SK-N-SH (cell line): ENCODE measurements around the gene BTNL8. TPM values are rescaled to one million over a fixed set of nuclear protein-coding genes. Genes with fewer than 3 reads are reported as not detected.

ENCODE experiments used
- CTCF ChIA-PET: fragments of 300-600, 350-600 bp; formaldehyde crosslinking; extraction: SDS; loops from one replicate; lab custom pipeline; 2021; lab: Yijun Ruan, JAX
- POLR2A ChIA-PET: fragments of 350-600 bp; sonication (Branson Sonifier 250); formaldehyde crosslinking; extraction: SDS; loops from one replicate; lab custom pipeline; 2020; ENCODE audit warnings: antibody characterized with exemption, inconsistent platforms; lab: Yijun Ruan, JAX
- DNase-seq: peaks from one replicate; pipeline ENCODE4 v3.0.0; 2012
- H2AFZ ChIP-seq: fragments of 200-600 bp; sonication (generic); 2 replicates; pipeline ENCODE4 v1.8.1; 2016; ENCODE audit warnings: antibody characterized with exemption, mild to moderate bottlenecking, low read depth
- H3F3A ChIP-seq: fragments of 200-600 bp; sonication (generic); replicated peaks from 2 replicates; pipeline ENCODE3; 2016; ENCODE audit warnings: antibody characterized with exemption, mild to moderate bottlenecking; ENCODE audit not compliant: insufficient read depth
- H3K27ac ChIP-seq, 2 experiments: fragments of 200-500 bp in 1 of 2; fragments of 200-600 bp in 1 of 2; sonication (Bioruptor generic) in 1 of 2; sonication (generic), shearing (Covaris generic) in 1 of 2; 2 replicates each; pipeline versions ENCODE4 v1.5.1 to v1.6.1; 2014 to 2016; ENCODE audit warnings: low read depth in 2 of 2, inconsistent platforms in 1 of 2, low read length in 1 of 2, mild to moderate bottlenecking in 1 of 2, mixed read lengths in 1 of 2
- H3K27me3 ChIP-seq: fragments of 200-600 bp; sonication (generic), shearing (Covaris generic); 2 replicates; pipeline ENCODE4 v1.6.1; 2016; ENCODE audit warnings: mixed run types; ENCODE audit not compliant: insufficient read depth
- H3K36me3 ChIP-seq, 2 experiments: fragments of 200-500 bp in 1 of 2; fragments of 200-600 bp in 1 of 2; sonication (Bioruptor generic) in 1 of 2; sonication (generic) in 1 of 2; replicated peaks in 1 of 2; 2 replicates each; pipeline versions ENCODE3 to v1.5.1; 2014 to 2016; ENCODE audit warnings: low read length in 1 of 2, mild to moderate bottlenecking in 1 of 2; ENCODE audit not compliant: insufficient read depth in 2 of 2, control insufficient read depth in 1 of 2
- H3K4me1 ChIP-seq, 2 experiments: fragments of 200-500 bp in 1 of 2; fragments of 200-600 bp in 1 of 2; sonication (Bioruptor generic) in 1 of 2; sonication (generic), shearing (Covaris generic) in 1 of 2; 2 replicates each; pipeline versions ENCODE4 v1.5.1 to v1.6.1; 2014 to 2016; ENCODE audit warnings: low read depth in 1 of 2, low read length in 1 of 2, mixed run types in 1 of 2; ENCODE audit not compliant: insufficient read depth in 2 of 2, control insufficient read depth in 1 of 2
- H3K4me2 ChIP-seq: fragments of 200-600 bp; sonication (generic), shearing (Covaris generic); 2 replicates; pipeline ENCODE4 v1.6.1; 2017; ENCODE audit warnings: mixed run types
- H3K4me3 ChIP-seq, 2 experiments: fragments of 200-500 bp in 1 of 2; fragments of 200-600 bp in 1 of 2; sonication (Bioruptor generic) in 1 of 2; sonication (generic), shearing (Covaris generic) in 1 of 2; 2 replicates each; pipeline versions ENCODE4 v1.5.1 to v1.8.1; 2014 to 2016; ENCODE audit warnings: low read depth in 2 of 2, inconsistent platforms in 1 of 2, low read length in 1 of 2, mild to moderate bottlenecking in 1 of 2, mixed read lengths in 1 of 2, moderate library complexity in 1 of 2
- H3K79me2 ChIP-seq: fragments of 200-600 bp; sonication (generic); 2 replicates; pipeline ENCODE4 v1.8.1; 2017; ENCODE audit warnings: mild to moderate bottlenecking; ENCODE audit not compliant: insufficient read depth
- H3K9ac ChIP-seq: fragments of 200-600 bp; sonication (generic); 2 replicates; pipeline ENCODE4 v1.6.1; 2017; ENCODE audit warnings: mixed run types
- H3K9me2 ChIP-seq: fragments of 200-600 bp; sonication (generic); 2 replicates; pipeline ENCODE4 v1.6.1; 2017; ENCODE audit warnings: mixed run types
- H3K9me3 ChIP-seq: fragments of 200-600 bp; sonication (generic); 2 replicates; pipeline ENCODE4 v1.6.1; 2017; ENCODE audit warnings: mixed run types, mild to moderate bottlenecking, moderate library complexity
- H4K20me1 ChIP-seq: fragments of 200-600 bp; sonication (generic); 2 replicates; pipeline ENCODE4 v1.6.1; 2017; ENCODE audit warnings: mild to moderate bottlenecking, mixed run types; ENCODE audit not compliant: insufficient read depth
- CHD2 ChIP-seq: fragments of 150-350 bp; IDR thresholded peaks from 2 replicates; pipeline ENCODE4 v1.6.1; 2018; ENCODE audit warnings: low read length; ENCODE audit not compliant: partially characterized antibody
- CTCF ChIP-seq: fragments of 200-600 bp; sonication (generic); IDR thresholded peaks from 2 replicates; pipeline ENCODE4 v1.6.1; 2017; ENCODE audit warnings: antibody characterized with exemption, mild to moderate bottlenecking, moderate library complexity
- ELF1 ChIP-seq: IDR thresholded peaks from 2 replicates; pipeline ENCODE4 v1.4.0; 2012
- EZH2phosphoT487 ChIP-seq: fragments of 200-600 bp; sonication (generic); IDR thresholded peaks from 2 replicates; pipeline ENCODE4 v1.6.1; 2017; ENCODE audit warnings: low read depth, mixed run types, mild to moderate bottlenecking, antibody characterized with exemption, moderate library complexity, borderline replicate concordance
- FOXM1 ChIP-seq: IDR thresholded peaks from 2 replicates; pipeline ENCODE4 v1.4.0; 2012; ENCODE audit warnings: low read depth, mild to moderate bottlenecking
- GATA2 ChIP-seq: sonication (generic); formaldehyde crosslinking; IDR thresholded peaks from 2 replicates; pipeline ENCODE4 v1.5.0; 2020; ENCODE audit warnings: mild to moderate bottlenecking, missing genetic modification reagents
- JUND ChIP-seq: IDR thresholded peaks from 2 replicates; pipeline ENCODE4 v1.4.0; 2012
- MEF2A ChIP-seq: IDR thresholded peaks from 2 replicates; pipeline ENCODE4 v1.4.0; 2012; ENCODE audit warnings: low read depth, borderline replicate concordance
- NFIC ChIP-seq: IDR thresholded peaks from 2 replicates; pipeline ENCODE4 v1.4.0; 2012; ENCODE audit warnings: borderline replicate concordance
- NRF1 ChIP-seq: IDR thresholded peaks from 2 replicates; pipeline ENCODE4 v1.6.1; 2012; ENCODE audit warnings: low read depth, mild to moderate bottlenecking, low read length
- RAD21 ChIP-seq: IDR thresholded peaks from 2 replicates; pipeline ENCODE4 v1.6.1; 2012; ENCODE audit warnings: mild to moderate bottlenecking, low read length
- RCOR1 ChIP-seq: fragments of 150-350 bp; IDR thresholded peaks from 2 replicates; pipeline ENCODE4 v1.6.1; 2017; ENCODE audit warnings: antibody characterized with exemption, low read length
- SMC3 ChIP-seq: IDR thresholded peaks from 2 replicates; pipeline ENCODE4 v1.6.1; 2012; ENCODE audit warnings: low read depth, low read length, improper control_type of control experiment
- TCF12 ChIP-seq: IDR thresholded peaks from 2 replicates; pipeline ENCODE4 v1.4.0; 2012
- TEAD4 ChIP-seq: IDR thresholded peaks from 2 replicates; pipeline ENCODE4 v1.4.0; 2012; ENCODE audit warnings: mild to moderate bottlenecking, borderline replicate concordance; ENCODE audit not compliant: insufficient read depth
- USF2 ChIP-seq: fragments of 150-350 bp; IDR thresholded peaks from 2 replicates; pipeline ENCODE4 v1.6.1; 2017; ENCODE audit warnings: antibody characterized with exemption, low read length, low read depth, borderline replicate concordance
- YY1 ChIP-seq: IDR thresholded peaks from 2 replicates; pipeline ENCODE4 v1.4.0; 2012; ENCODE audit warnings: low read depth, mild to moderate bottlenecking
- ZBTB33 ChIP-seq: IDR thresholded peaks from 2 replicates; pipeline ENCODE4 v1.4.0; 2012; ENCODE audit warnings: low read depth, borderline replicate concordance
- WGBS: methylation state at CpG from one replicate; pipeline ENCODE4 v1.1.6; 2017; ENCODE audit warnings: low lambda C conversion rate; 5-methylcytosine and 5-hydroxymethylcytosine counted together
- polyA plus RNA-seq, 3 experiments: library from polyadenylated mRNA; depleted of rRNA; stranded (reverse); fragments of >200 nt; gene quantifications; 2 replicates each; pipeline ENCODE4 v1.2.3, GENCODE V29; 2012

BTNL8 gene
- polyA plus RNA-seq, 1 of the 3 experiments (the other 2 are of a cell fraction): not detected

- H3K36me3 ChIP-seq: no peaks in the 10 kb centered on the region
- H3F3A ChIP-seq: no peaks in the 10 kb centered on the region
- peak; percentile 71 for DNase-seq
- no peaks in the 10 kb centered on the region for H3K4me1 ChIP-seq
- no peak overlapping the region for H3K4me2 ChIP-seq
- H3K9me3 ChIP-seq: no peaks in the 10 kb centered on the region
- 0% methylated on average over 3 of the region's 3 CpGs for WGBS
- no peak overlapping the region for H2AFZ ChIP-seq
- TF ChIP-seq ELF1 (no peak), SMC3 (peak; percentile 70), RCOR1 (0 out of 2 replicates have a peak, but pooled peaks have one; percentile 29), CTCF (peak; percentile 85), RAD21 (peak; percentile 76)
- H3K27me3 ChIP-seq: peaks cover 10% of the 10 kb centered on the region; the same call in 1 of the 2 replicates
- H3K9me2 ChIP-seq: no peaks in the 10 kb centered on the region
- ChIA-PET CTCF (interaction anchor here (0.6 to 2.1 kb wide), 27 partner anchors 10 to 304 kb away, joined by 3 to 8 read pairs (median 4); no protein-coding TSS in a partner anchor), POLR2A (no interaction called here)
- H4K20me1 ChIP-seq: no peaks in the 10 kb centered on the region
- H3K9ac ChIP-seq: no peak overlapping the region
- H3K79me2 ChIP-seq: no peaks in the 10 kb centered on the region
- no peak overlapping the region for H3K27ac ChIP-seq
- H3K4me3 ChIP-seq: no peak overlapping the region
Measured at GRCh38 chr5:180868960-180869359, 30.0 kb upstream of the BTNL8 start.

- 46% methylated on average over 1 of the region's 1 CpG for whole genome bisulfite sequencing
- H3K4me1 ChIP-seq: no peaks in the 10 kb centered on the region
- CTCF ChIA-PET: interaction anchor here (0.7 to 2.1 kb wide), 18 partner anchors 16 to 1114 kb away, joined by 3 to 8 read pairs (median 4); no protein-coding TSS in a partner anchor
- POLR2A ChIA-PET: no interaction called here
- no peak overlapping the region for H2AFZ ChIP-seq
- no peaks in the 10 kb centered on the region for H3F3A ChIP-seq
- H3K9me2 ChIP-seq: no peaks in the 10 kb centered on the region
- H3K9ac ChIP-seq: no peak overlapping the region
- no peaks in the 10 kb centered on the region for H4K20me1 ChIP-seq
- no peak overlapping the region for H3K27ac ChIP-seq
- H3K79me2 ChIP-seq: no peaks in the 10 kb centered on the region
- no peak overlapping the region for H3K4me2 ChIP-seq
- H3K4me3 ChIP-seq: no peak overlapping the region
- TF ChIP-seq YY1 (no peak), NRF1 (no peak), JUND (no peak), RAD21 (no peak), ELF1 (no peak), TEAD4 (no peak), NFIC (no peak), TCF12 (no peak), GATA2 (CRISPR knock-in tag) (no peak), RCOR1 (no peak), USF2 (no peak), MEF2A (no peak), EZH2phosphoT487 (no peak), CTCF (no peak), FOXM1 (no peak), CHD2 (no peak), ZBTB33 (no peak)
- H3K9me3 ChIP-seq: no peaks in the 10 kb centered on the region
- no peaks in the 10 kb centered on the region for H3K36me3 ChIP-seq
- H3K27me3 ChIP-seq: peaks cover 10% of the 10 kb centered on the region; the same call in 1 of the 2 replicates
- no peak for DNase-seq
Measured at GRCh38 chr5:180869587-180869986, 29.4 kb upstream of the BTNL8 start.
